GM10248 (cell line): Measurements from ENCODE around the gene MRPL19.

Experiments
- CTCF ChIA-PET: fragments of 300-600 bp; sonication (Branson Sonifier 250); formaldehyde crosslinking; extraction: SDS; loops from one replicate; lab custom pipeline; 2021; ENCODE audit warnings: antibody characterized with exemption; lab: Yijun Ruan, JAX
- POLR2A ChIA-PET: fragments of 350-650 bp; sonication (Branson Sonifier 250); formaldehyde crosslinking; extraction: SDS; loops from one replicate; lab custom pipeline; 2020; ENCODE audit warnings: antibody characterized with exemption; lab: Yijun Ruan, JAX
- DNase-seq: peaks from one replicate; pipeline ENCODE4 v3.0.0; 2012; ENCODE audit errors: extremely low spot score
- TF ChIP-seq, protein P1 (sequence below): IDR thresholded peaks from 2 replicates; pipeline ENCODE4 v1.5.1; 2012; ENCODE audit warnings: mild to moderate bottlenecking, low read depth; ENCODE audit errors: extremely low read depth, missing control alignments, control extremely low read depth

Gene MRPL19

DNA sequence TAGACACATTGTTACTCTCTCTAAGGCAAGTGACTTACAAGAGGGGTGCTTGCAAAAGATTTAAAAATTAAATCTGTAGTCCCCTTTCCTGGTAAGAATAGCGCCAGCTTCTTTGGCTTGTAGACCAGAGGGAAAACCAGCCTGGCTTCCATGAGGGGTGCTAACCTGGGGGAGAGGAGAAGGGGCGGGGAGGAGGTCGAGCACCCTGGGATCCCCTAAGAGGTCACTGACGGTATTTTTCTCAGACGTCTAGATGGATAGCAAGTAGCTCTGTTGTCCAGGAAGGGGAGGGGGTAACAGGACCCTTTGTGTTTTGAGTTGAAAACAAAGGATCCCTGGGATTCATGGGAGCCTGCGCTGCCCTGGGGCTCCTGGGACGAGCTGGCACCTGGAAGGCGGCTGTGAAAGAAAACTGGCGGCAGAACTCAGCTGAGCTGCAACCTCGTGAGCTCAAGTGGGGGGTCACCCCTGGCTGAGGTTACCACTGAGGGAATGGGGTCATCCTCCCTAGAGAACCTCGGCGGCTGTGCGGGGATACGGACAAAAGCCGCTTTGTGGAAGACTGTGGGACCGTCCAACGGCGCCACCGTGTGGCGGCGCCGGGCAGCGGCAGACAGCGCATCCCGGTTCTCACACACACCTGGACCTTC is 37.8 kb upstream of the MRPL19 start:
- TF ChIP-seq, protein P1, sequence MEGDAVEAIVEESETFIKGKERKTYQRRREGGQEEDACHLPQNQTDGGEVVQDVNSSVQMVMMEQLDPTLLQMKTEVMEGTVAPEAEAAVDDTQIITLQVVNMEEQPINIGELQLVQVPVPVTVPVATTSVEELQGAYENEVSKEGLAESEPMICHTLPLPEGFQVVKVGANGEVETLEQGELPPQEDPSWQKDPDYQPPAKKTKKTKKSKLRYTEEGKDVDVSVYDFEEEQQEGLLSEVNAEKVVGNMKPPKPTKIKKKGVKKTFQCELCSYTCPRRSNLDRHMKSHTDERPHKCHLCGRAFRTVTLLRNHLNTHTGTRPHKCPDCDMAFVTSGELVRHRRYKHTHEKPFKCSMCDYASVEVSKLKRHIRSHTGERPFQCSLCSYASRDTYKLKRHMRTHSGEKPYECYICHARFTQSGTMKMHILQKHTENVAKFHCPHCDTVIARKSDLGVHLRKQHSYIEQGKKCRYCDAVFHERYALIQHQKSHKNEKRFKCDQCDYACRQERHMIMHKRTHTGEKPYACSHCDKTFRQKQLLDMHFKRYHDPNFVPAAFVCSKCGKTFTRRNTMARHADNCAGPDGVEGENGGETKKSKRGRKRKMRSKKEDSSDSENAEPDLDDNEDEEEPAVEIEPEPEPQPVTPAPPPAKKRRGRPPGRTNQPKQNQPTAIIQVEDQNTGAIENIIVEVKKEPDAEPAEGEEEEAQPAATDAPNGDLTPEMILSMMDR: peak; percentile 97
- ChIA-PET CTCF (interaction anchor here (0.6 to 3.5 kb wide), 63 partner anchors 9 to 917 kb away, joined by 3 to 46 read pairs (median 4); partner anchors contain the start of gene TACR1), POLR2A (no interaction called here)
- DNase-seq: peak; percentile 77

DNA sequence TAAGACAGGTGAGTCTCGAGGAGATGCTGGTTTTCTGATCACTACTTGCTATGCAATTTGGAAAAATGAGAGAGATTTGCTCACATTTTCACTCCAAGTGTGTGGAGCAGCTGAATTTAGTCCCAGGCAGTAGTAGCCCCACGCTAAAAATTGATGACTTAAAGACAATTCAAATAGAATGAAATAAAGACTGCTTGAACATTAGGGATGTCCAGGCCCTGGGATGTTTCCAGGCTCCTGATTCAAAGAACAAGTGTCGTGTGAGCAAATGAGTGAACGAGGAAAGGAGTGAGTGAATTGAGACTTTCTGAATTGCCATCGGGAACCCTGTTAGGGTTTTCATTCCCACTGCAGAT is 37.3 kb upstream of the MRPL19 start:
- ChIA-PET POLR2A (no interaction called here), CTCF (interaction anchor here (0.8 to 3.5 kb wide), 37 partner anchors 10 to 918 kb away, joined by 3 to 46 read pairs (median 6); partner anchors contain the start of gene TACR1)
- TF ChIP-seq, protein P1: no peak
- no peak for DNase-seq

DNA sequence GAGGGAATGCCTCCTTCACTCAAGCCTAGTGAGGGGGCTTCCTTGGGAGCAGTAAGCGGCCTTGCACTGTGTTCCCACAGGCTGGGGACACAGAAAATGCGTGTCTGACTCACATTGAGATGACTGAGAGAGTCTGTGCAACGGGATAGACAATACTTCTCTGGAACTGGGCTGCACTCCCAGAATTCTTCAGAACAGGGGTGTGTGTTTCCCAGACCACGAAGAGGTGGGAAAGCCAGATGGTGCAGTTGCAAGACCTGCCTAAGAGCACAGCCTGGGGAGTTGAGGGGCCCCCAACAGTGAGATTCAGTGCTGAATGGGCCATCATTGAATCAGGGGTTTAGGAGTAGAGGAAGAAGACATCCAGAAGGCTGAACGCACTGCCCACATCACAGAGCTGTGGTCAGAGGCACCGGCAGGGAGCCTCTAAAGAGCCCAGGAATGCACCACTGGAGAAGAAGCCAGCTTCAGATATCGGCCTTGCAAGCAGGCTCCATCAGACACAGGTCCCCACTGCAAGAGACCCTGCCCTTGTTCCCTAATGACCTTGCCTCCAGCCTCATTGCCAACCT is 36.6 kb upstream of the MRPL19 start:
- POLR2A ChIA-PET: no interaction called here
- CTCF ChIA-PET: interaction anchor here (0.7 to 3.5 kb wide), 26 partner anchors 9 to 919 kb away, joined by 3 to 46 read pairs (median 8); partner anchors contain the start of gene TACR1
- TF ChIP-seq, protein P1: no peak
- no peak for DNase-seq

DNA sequence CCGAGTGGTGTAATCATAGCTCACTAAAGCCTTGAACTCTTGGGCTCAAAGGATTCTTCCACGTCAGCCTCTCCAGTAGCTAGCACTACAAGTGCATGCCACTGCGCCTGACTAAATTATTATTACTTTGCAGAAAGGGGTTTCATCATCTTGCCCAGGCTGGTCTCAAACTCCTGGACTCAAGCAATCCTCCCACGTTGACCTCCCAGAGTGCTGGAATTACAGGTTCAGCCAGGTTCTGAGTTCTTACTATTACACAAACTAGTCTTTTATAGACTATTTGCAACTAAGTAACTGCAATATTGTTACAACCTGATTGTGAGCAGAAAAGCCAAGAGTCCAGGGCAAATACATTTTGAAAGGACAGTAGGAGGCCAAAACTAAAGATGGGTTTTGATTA is 35.9 kb upstream of the MRPL19 start:
- CTCF ChIA-PET: interaction anchor here (0.7 to 3.5 kb wide), 16 partner anchors 9 to 919 kb away, joined by 3 to 46 read pairs (median 7); partner anchors contain the start of gene TACR1
- TF ChIP-seq, protein P1: no peak
- POLR2A ChIA-PET: no interaction called here
- DNase-seq: no peak

DNA sequence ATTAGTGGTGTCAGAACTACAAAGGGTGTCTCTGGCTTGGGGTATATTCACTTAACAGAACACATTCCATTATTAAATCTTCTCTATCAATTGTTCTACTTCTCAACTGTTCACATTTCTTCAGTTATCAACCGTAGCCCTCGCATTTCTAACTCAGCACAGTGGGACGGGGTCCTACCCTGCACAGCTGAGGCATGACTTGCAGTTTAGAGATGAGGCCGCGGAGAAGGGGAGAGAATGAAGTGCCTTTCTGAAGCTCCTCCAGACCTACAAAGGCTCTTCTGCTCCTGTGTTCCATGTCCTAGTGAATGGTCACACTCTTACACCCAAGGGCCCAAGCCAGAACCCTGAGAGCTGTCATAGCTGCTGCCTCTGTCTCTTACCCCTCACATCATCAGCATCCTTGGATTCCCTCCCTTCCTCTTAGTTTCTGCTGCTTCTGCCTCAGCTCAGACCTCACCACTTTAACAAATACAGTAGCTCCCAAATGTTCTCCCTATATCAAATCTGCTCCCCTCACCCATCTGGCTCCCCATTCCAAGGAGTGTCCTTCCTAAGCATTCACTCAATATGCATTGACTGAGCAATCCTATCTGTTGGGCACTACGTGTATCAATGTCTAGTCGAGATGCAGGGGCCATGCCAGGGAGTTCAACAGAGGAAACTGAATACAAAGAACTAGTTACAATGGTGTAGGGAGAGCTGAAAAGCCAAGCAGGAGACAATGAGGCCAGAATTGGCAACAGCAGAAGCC is 34.3 kb upstream of the MRPL19 start:
- DNase-seq: no peak
- TF ChIP-seq, protein P1: no peak
- POLR2A ChIA-PET: no interaction called here
- CTCF ChIA-PET: interaction anchor here (1.0 to 2.3 kb wide), 10 partner anchors 9 to 693 kb away, joined by 3 to 6 read pairs (median 5); partner anchors contain the start of gene TACR1

DNA sequence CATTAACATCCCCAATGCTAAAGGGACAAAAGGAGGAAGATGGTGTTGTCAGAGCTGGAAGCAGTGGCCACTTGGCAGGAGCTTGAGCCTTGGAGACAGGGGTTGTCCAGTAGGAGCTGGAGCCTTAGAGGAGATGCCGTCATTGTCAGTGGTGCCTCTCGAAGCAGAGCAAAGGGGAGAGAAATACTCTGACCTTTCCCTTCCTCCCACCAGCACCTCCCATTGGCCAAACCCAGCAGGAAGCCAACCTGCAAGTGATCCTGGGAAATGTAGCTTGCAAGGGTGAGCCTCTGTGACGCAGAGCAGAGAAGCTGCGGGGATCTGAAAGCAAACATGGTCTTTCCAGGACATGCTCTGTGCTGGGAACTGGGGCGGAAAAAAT is 33.7 kb upstream of the MRPL19 start:
- TF ChIP-seq, protein P1: no peak
- CTCF ChIA-PET: interaction anchor here (1.0 to 2.3 kb wide), 10 partner anchors 8 to 694 kb away, joined by 3 to 6 read pairs (median 5); partner anchors contain the start of gene TACR1
- DNase-seq: no peak
- POLR2A ChIA-PET: no interaction called here
